Ovary (tissue), 9 donors: Measurements from ENCODE around the gene PPP2R5A. TPM values are rescaled to one million over a fixed set of nuclear protein-coding genes. Genes with fewer than 3 reads are reported as not detected.
"Not testable (repeated sequence)": the region's sequence is repeated elsewhere in the genome, so short reads cannot be mapped to it uniquely, and the experiment has no call there.

Experiments used
- DNase-seq, 5 donors: peaks; one replicate each; pipeline ENCODE4 v3.0.0-alpha.2; 2019 to 2020
- H3K27ac ChIP-seq, 2 donors: fragments of 200-600 bp; one replicate each; pipeline versions ENCODE4 v1.5.1 to v1.8.0; 2019 to 2022
- H3K27me3 ChIP-seq: fragments of 200-600 bp; one replicate; pipeline ENCODE4 v1.8.0; 2022
- H3K36me3 ChIP-seq: fragments of 200-600 bp; sonication (generic); one replicate; pipeline ENCODE4 v1.5.1; 2019
- H3K4me1 ChIP-seq: one replicate; pipeline ENCODE4 v1.8.1; 2013; ENCODE audit warnings: mild to moderate bottlenecking, moderate library complexity; ENCODE audit not compliant: insufficient read depth
- H3K4me3 ChIP-seq: fragments of 200-600 bp; sonication (generic); one replicate; pipeline ENCODE4 v1.5.1; 2017
- H3K9me3 ChIP-seq, 2 donors: fragments of 200-600 bp in 1 of 2; sonication (generic) in 1 of 2; one replicate each; pipeline versions ENCODE4 v1.5.1 to v1.8.1; 2013 to 2019; ENCODE audit warnings: mild to moderate bottlenecking in 1 of 2, moderate library complexity in 1 of 2
- CTCF ChIP-seq, 3 donors: fragments of 450-650 bp in 2 of 3; fragments of 200-600 bp in 1 of 3; IDR thresholded peaks; one replicate each; pipeline versions ENCODE4 v1.5.1 to v1.8.0; 2016 to 2022; ENCODE audit warnings: antibody characterized with exemption in 3 of 3, mild to moderate bottlenecking in 1 of 3
- EP300 ChIP-seq: sonication (generic); formaldehyde crosslinking; IDR thresholded peaks from one replicate; pipeline ENCODE4 v1.6.1; 2017; ENCODE audit warnings: antibody characterized with exemption
- POLR2A ChIP-seq: fragments of 450-650 bp; IDR thresholded peaks from one replicate; pipeline ENCODE4 v1.6.1; 2017; ENCODE audit warnings: antibody characterized with exemption, mild to moderate bottlenecking, moderate library complexity
- WGBS, 3 donors: extraction: QIAGEN DNeasy Blood & Tissue Kit in 1 of 3; methylation state at CpG; one replicate each; pipeline versions ENCODE4 v1.1.5 to v1.1.7; 2013 to 2017; 5-methylcytosine and 5-hydroxymethylcytosine counted together
- intact Hi-C, 4 donors: fragments of 100-400 bp; cut with DNase I; formaldehyde crosslinking; loops; one replicate each; pipeline versions ENCODE4 v1.11.0 to v1.15.1; 2022 to 2023
- polyA plus RNA-seq, 2 donors: library from polyadenylated mRNA; stranded (reverse); fragments of 200-250 nt in 1 of 2; fragments of 350-450 nt in 1 of 2; fragmentation: Illumina TruSeq in 1 of 2; extraction: RNeasy Lipid Tissue Mini Kit (QIAGEN cat#74804) in 1 of 2; gene quantifications; one replicate each; pipeline ENCODE4 v1.2.3, GENCODE V29; 2013 to 2014
- total RNA-seq, 7 donors: library from RNA; depleted of rRNA in 2 of 7; stranded (reverse); fragments of >200 nt in 2 of 7; fragmentation: NEBNext Ultra II Directional in 3 of 7; extraction: Animal tissue kit (Norgen Biotek cat#: 25700) in 3 of 7; gene quantifications; one replicate each; pipeline versions ENCODE4 v1.1.0 to v1.2.4, GENCODE V29; 2016 to 2023
- donor health status: DM: no; HTN: no; CAD: no; lungs with moderate emphysema.
- donor health status: DM: no; HTN: no; CAD: no.
- donor health status: Bipolar disorder and iron deficiency.
- donor health status: DM: yes; HTN: yes; CAD: no.
- donor health status: DM: no; HTN: no; CAD: no.
- donor health status: DM: yes; HTN: yes; CAD: no.

The PPP2R5A gene
- total and polyA plus RNA-seq, 9 donors: 16.6 to 34.3 (median 19.0) TPM

- intact Hi-C loops: loop anchor here in 2 of 4 donors (10.0 kb wide), 2 partner anchors 169 to 319 kb away; partner anchors contain the start of gene ATF3 (in 1 of the 2)
- peak overlapping the region; percentile 93 to 94 for H3K27ac ChIP-seq
- 0 to 2% (median 1%) methylated on average over 44 to 85 of the region's 85 CpGs for WGBS, 3 donors
- H3K4me3 ChIP-seq: peak overlapping the region; percentile 91
- H3K4me1 ChIP-seq: peaks cover 4% of the 10 kb centered on the region
- H3K9me3 ChIP-seq: no peaks in the 10 kb centered on the region
- no peaks in the 10 kb centered on the region for H3K27me3 ChIP-seq
- no peaks in the 10 kb centered on the region for H3K36me3 ChIP-seq
- peak; percentile 58 to 76 (median 72) for DNase-seq
- TF ChIP-seq POLR2A (no peak), CTCF (IDR thresholded peaks at IDR 0.05) (no peak)
Measured at GRCh38 chr1:212285685-212286555, 710 bp downstream of the PPP2R5A start.

GRCh38 chr1:212286556-212287131 lies 1.4 kb downstream of the PPP2R5A start:
- WGBS, 3 donors: 1% methylated on average over 17 of the region's 17 CpGs
- Histone ChIP-seq H3K4me1 (peaks cover 4% of the 10 kb centered on the region), H3K27ac (peak overlapping the region; percentile 93 to 94), H3K36me3 (no peaks in the 10 kb centered on the region), H3K27me3 (no peaks in the 10 kb centered on the region), H3K4me3 (peak overlapping the region; percentile 91), H3K9me3 (no peaks in the 10 kb centered on the region)
- DNase-seq: no peak
- intact Hi-C loops: loop anchor here in 2 of 4 donors (10.0 kb wide), 2 partner anchors 168 to 318 kb away; partner anchors contain the start of gene ATF3 (in 1 of the 2)
- TF ChIP-seq CTCF (IDR thresholded peaks at IDR 0.05) (no peak), EP300 (no peak), POLR2A (no peak)

GRCh38 chr1:212287261-212287895 lies 2.2 kb downstream of the PPP2R5A start:
- Histone ChIP-seq H3K27me3 (no peaks in the 10 kb centered on the region), H3K4me1 (peaks cover 4% of the 10 kb centered on the region), H3K9me3 (no peaks in the 10 kb centered on the region), H3K27ac (no peak overlapping the region), H3K36me3 (no peaks in the 10 kb centered on the region), H3K4me3 (peak overlapping the region; percentile 91)
- WGBS, 3 donors: 46 to 54% (median 53%) methylated on average over 3 of the region's 3 CpGs
- no peak for TF ChIP-seq CTCF (IDR thresholded peaks at IDR 0.05)
- TF ChIP-seq EP300: no peak
- no peak for TF ChIP-seq POLR2A
- intact Hi-C loops: loop anchor here in 2 of 4 donors (10.0 kb wide), 2 partner anchors 167 to 317 kb away; partner anchors contain the start of gene ATF3 (in 1 of the 2)
- no peak for DNase-seq

- H3K36me3 ChIP-seq, H3K27me3 ChIP-seq, H3K4me1 ChIP-seq, DNase-seq, H3K9me3 ChIP-seq, H3K27ac ChIP-seq: not testable (repeated sequence)
- peak overlapping the region; percentile 11 for H3K4me3 ChIP-seq
- WGBS, 3 donors: 87 to 93% (median 89%) methylated on average over 9 of the region's 9 CpGs
- intact Hi-C loops: loop anchor here in 2 of 4 donors (10.0 kb wide), 2 partner anchors 167 to 317 kb away; partner anchors contain the start of gene ATF3 (in 1 of the 2)
Measured at GRCh38 chr1:212287995-212288394, 2.8 kb downstream of the PPP2R5A start.
